Measurements from ENCODE around the gene IDH3G. TPM values are rescaled to one million over a fixed set of nuclear protein-coding genes. Genes with fewer than 3 reads are reported as not detected.
"Not testable (repeated sequence)": the region's sequence is repeated elsewhere in the genome, so short reads cannot be mapped to it uniquely, and the experiment has no call there.

The IDH3G gene
- total and polyA plus RNA-seq, 2 donors (not counting 1 experiment from before 2014, with no cell fraction given) = 44.6 to 55.7 TPM

DNA sequence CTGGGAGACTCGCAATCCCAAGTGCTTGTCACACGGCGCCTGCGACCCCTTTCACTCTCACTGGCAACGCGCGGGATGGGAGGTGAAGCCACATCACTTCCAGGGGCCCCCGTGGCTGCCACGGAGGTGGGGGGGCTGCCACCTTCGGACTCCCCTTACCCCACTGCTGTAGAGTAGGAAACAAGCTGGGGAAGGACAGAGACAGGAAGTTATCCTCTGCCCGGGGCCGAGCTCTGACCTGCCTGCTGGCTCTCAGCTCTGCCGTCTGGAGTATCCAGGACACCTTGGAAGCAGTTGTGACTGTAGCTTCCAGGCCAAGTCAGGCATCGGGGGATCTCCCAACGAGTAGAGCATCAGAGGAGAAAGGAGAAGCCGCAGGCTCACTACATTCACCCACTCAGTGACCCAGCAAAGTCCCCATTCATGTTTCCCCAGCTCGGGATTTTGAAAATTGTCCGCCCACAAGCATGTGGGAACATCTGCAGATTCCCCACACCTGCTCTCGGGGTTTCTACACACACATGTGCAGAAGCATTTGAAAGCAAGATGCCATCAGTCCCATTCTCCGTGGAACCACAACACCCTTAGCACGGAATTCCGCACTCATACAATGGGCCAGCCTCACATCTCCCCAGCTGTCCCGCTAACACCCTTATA, 25.3 kb upstream of the IDH3G start:
- H3K9ac ChIP-seq (ENCODE audit: insufficient read depth, low read length) = no peak overlapping the region
- peaks cover 4% of the 10 kb centered on the region for H3K27me3 ChIP-seq (ENCODE audit: control insufficient read depth, insufficient read depth, low read length)
- TF ChIP-seq EZH2 (IDR thresholded peaks at IDR 0.05; ENCODE audit: low read length, missing control alignments) = no peak
- TF ChIP-seq, protein P1, sequence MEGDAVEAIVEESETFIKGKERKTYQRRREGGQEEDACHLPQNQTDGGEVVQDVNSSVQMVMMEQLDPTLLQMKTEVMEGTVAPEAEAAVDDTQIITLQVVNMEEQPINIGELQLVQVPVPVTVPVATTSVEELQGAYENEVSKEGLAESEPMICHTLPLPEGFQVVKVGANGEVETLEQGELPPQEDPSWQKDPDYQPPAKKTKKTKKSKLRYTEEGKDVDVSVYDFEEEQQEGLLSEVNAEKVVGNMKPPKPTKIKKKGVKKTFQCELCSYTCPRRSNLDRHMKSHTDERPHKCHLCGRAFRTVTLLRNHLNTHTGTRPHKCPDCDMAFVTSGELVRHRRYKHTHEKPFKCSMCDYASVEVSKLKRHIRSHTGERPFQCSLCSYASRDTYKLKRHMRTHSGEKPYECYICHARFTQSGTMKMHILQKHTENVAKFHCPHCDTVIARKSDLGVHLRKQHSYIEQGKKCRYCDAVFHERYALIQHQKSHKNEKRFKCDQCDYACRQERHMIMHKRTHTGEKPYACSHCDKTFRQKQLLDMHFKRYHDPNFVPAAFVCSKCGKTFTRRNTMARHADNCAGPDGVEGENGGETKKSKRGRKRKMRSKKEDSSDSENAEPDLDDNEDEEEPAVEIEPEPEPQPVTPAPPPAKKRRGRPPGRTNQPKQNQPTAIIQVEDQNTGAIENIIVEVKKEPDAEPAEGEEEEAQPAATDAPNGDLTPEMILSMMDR (conservative IDR thresholded peaks at IDR 0.05 in 1 of 2, IDR thresholded peaks at IDR 0.05 in 1 of 2; ENCODE audit: low read depth in 1 of 2, low read length in 2 of 2) = no peak
- no peak overlapping the region for H3K27ac ChIP-seq (ENCODE audit: insufficient read depth, low read length)
- peak overlapping the region; percentile 35 for H3K4me2 ChIP-seq (ENCODE audit: extremely low read depth, insufficient read depth, low read length)
- H3K4me1 ChIP-seq (ENCODE audit: control insufficient read depth, extremely low read depth, insufficient read depth, low read length) = no peaks in the 10 kb centered on the region
- no peak for DNase-seq (ENCODE audit: low read depth in 2 of 2)
- H2AFZ ChIP-seq (ENCODE audit: low read length) = no peak overlapping the region
- no peaks in the 10 kb centered on the region for H3K9me3 ChIP-seq (ENCODE audit: control insufficient read depth, insufficient read depth, low read depth, low read length)
- no peaks in the 10 kb centered on the region for H3K36me3 ChIP-seq (ENCODE audit: control insufficient read depth, insufficient read depth, low read length)
- H3K4me3 ChIP-seq (replicated peaks in 1 of 4; ENCODE audit: control extremely low read depth in 1 of 4, insufficient read depth in 1 of 4, low read depth in 3 of 4, low read length in 4 of 4) = peak overlapping the region in 1 of 4 experiments; percentile 30
- no peaks in the 10 kb centered on the region for H4K20me1 ChIP-seq (ENCODE audit: control insufficient read depth, extremely low read depth, insufficient read depth, low read length)
- no peaks in the 10 kb centered on the region for H3K79me2 ChIP-seq (ENCODE audit: control insufficient read depth, insufficient read depth, low read length)

DNA sequence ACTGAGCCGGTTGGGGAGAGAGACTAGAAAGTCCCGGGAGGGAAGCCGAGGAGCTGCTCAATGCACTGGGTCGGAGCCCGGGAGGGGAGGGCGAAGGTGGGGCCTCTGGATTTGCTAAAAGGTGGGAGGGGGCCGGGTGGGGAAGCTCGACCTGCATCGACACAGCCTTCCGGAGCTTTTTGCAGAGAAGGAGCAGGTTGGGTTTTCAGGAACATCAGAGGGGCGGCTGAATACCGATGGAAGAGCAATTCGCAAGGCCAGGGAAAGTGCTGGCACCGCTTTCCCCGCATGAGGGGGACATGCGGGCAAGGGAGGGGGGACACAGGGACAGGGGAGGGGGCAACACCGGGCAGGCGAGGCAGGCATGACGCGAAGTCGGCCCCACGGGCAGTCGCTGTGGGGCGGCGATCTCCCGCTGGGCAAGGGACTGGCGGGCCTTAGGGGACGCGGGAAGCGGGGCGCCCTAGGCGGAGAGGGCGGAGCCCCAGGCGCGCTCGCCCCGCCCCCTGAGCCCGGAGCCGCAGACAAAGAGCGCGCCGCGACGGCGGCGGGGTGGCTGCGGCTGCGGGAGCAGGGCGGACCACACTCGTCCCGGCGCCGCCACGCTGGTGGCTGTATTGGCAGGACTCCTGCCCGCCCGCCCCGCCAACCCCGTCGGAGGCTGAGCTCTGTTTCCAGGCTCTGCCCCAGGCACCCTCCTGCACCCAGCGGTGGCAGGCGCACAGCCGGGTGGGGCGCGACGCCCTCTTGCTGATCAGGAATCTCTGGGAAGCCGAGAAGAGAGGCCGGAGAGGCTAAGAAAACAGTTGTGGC, 24.6 kb upstream of the IDH3G start:
- no peaks in the 10 kb centered on the region for H3K4me1 ChIP-seq (ENCODE audit: control insufficient read depth, extremely low read depth, insufficient read depth, low read length)
- H3K4me3 ChIP-seq (replicated peaks in 1 of 4; ENCODE audit: control extremely low read depth in 1 of 4, insufficient read depth in 1 of 4, low read depth in 3 of 4, low read length in 4 of 4) = peak overlapping the region in 1 of 4 experiments; percentile 30
- H2AFZ ChIP-seq (ENCODE audit: low read length) = no peak overlapping the region
- no peaks in the 10 kb centered on the region for H3K79me2 ChIP-seq (ENCODE audit: control insufficient read depth, insufficient read depth, low read length)
- H3K9me3 ChIP-seq (ENCODE audit: control insufficient read depth, insufficient read depth, low read depth, low read length) = no peaks in the 10 kb centered on the region
- H3K9ac ChIP-seq (ENCODE audit: insufficient read depth, low read length) = no peak overlapping the region
- DNase-seq (ENCODE audit: low read depth in 2 of 2) = no peak
- no peaks in the 10 kb centered on the region for H4K20me1 ChIP-seq (ENCODE audit: control insufficient read depth, extremely low read depth, insufficient read depth, low read length)
- H3K27ac ChIP-seq (ENCODE audit: insufficient read depth, low read length) = no peak overlapping the region
- no peaks in the 10 kb centered on the region for H3K36me3 ChIP-seq (ENCODE audit: control insufficient read depth, insufficient read depth, low read length)
- TF ChIP-seq, protein P1 (conservative IDR thresholded peaks at IDR 0.05 in 1 of 2, IDR thresholded peaks at IDR 0.05 in 1 of 2; ENCODE audit: low read depth in 1 of 2, low read length in 2 of 2) = no peak
- no peak for TF ChIP-seq EZH2 (IDR thresholded peaks at IDR 0.05; ENCODE audit: low read length, missing control alignments)
- peaks cover 2% of the 10 kb centered on the region for H3K27me3 ChIP-seq (ENCODE audit: control insufficient read depth, insufficient read depth, low read length)
- peak overlapping the region; percentile 35 for H3K4me2 ChIP-seq (ENCODE audit: extremely low read depth, insufficient read depth, low read length)

DNA sequence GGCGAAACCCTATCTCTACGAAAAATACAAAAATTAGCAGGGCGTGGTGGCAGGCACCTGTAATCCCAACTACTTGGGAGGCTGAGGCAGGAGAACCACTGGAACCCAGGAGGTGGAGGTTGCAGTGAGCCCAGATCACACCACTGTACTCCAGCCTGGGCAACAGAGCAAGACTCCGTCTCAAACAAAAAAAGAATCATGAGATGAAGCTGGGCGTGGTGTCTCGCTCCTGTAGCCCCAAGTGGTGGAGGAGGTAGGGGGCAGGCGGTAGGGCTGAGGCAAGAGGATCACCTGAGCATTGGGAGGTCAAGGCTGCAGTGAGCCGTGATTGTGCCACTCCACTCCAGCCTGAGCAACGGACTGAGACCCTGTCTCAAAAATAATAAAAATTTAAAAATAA, 23.9 kb upstream of the IDH3G start:
- not testable (repeated sequence) for H3K79me2 ChIP-seq (ENCODE audit: control insufficient read depth, insufficient read depth, low read length); H3K27me3 ChIP-seq (ENCODE audit: control insufficient read depth, insufficient read depth, low read length); H3K4me2 ChIP-seq (ENCODE audit: extremely low read depth, insufficient read depth, low read length); H3K27ac ChIP-seq (ENCODE audit: insufficient read depth, low read length); H3K4me1 ChIP-seq (ENCODE audit: control insufficient read depth, extremely low read depth, insufficient read depth, low read length); H3K36me3 ChIP-seq (ENCODE audit: control insufficient read depth, insufficient read depth, low read length); H2AFZ ChIP-seq (ENCODE audit: low read length); H3K9me3 ChIP-seq (ENCODE audit: control insufficient read depth, insufficient read depth, low read depth, low read length); H3K4me3 ChIP-seq (replicated peaks in 1 of 4; ENCODE audit: control extremely low read depth in 1 of 4, insufficient read depth in 1 of 4, low read depth in 3 of 4, low read length in 4 of 4); H3K9ac ChIP-seq (ENCODE audit: insufficient read depth, low read length); DNase-seq (ENCODE audit: low read depth in 2 of 2); H4K20me1 ChIP-seq (ENCODE audit: control insufficient read depth, extremely low read depth, insufficient read depth, low read length)

Measured in fibroblast of lung (primary cell).